Trophoblast cell (in vitro differentiated cells and primary cell): ENCODE data around the gene CCDC24.

Source experiments
- DNase-seq, 2 donors: peaks; one replicate each; pipeline ENCODE4 v3.0.0-alpha.2; 2016
- H2AFZ ChIP-seq: 2 replicates; pipeline ENCODE4 v1.6.1; 2013; ENCODE audit warnings: low read length, moderate library complexity, mild to moderate bottlenecking; ENCODE audit not compliant: insufficient read depth, poor library complexity
- H2AK5ac ChIP-seq: 2 replicates; pipeline ENCODE4 v1.6.1; 2013; ENCODE audit warnings: mild to moderate bottlenecking, low read length
- H2BK120ac ChIP-seq: 2 replicates; pipeline ENCODE4 v1.6.1; 2013; ENCODE audit warnings: low read length, mild to moderate bottlenecking, moderate library complexity; ENCODE audit not compliant: insufficient read depth, poor library complexity
- H2BK12ac ChIP-seq: 2 replicates; pipeline ENCODE4 v1.6.1; 2013; ENCODE audit warnings: mild to moderate bottlenecking, low read length, moderate library complexity
- H2BK5ac ChIP-seq: 2 replicates; pipeline ENCODE4 v1.6.1; 2013; ENCODE audit warnings: low read length, low read depth, moderate library complexity, mild to moderate bottlenecking; ENCODE audit not compliant: poor library complexity
- H3K14ac ChIP-seq: 2 replicates; pipeline ENCODE4 v1.6.1; 2013; ENCODE audit warnings: mild to moderate bottlenecking, low read length
- H3K18ac ChIP-seq: 2 replicates; pipeline ENCODE4 v1.6.1; 2013; ENCODE audit warnings: mild to moderate bottlenecking, low read length
- H3K23ac ChIP-seq: 2 replicates; pipeline ENCODE4 v1.6.1; 2013; ENCODE audit warnings: low read length
- H3K27ac ChIP-seq: 2 replicates; pipeline ENCODE4 v1.5.1; 2013; ENCODE audit warnings: low read depth, mild to moderate bottlenecking, inconsistent platforms, low read length, moderate library complexity
- H3K27me3 ChIP-seq: 2 replicates; pipeline ENCODE4 v1.6.1; 2013; ENCODE audit warnings: inconsistent platforms, mild to moderate bottlenecking, low read length, moderate library complexity; ENCODE audit not compliant: insufficient read depth
- H3K36me3 ChIP-seq, 2 experiments: 1 replicate in 1 of 2; 2 replicates in 1 of 2; pipeline ENCODE4 v1.6.1; 2013; ENCODE audit warnings: low read length in 2 of 2, mild to moderate bottlenecking in 2 of 2, moderate library complexity in 1 of 2; ENCODE audit not compliant: insufficient read depth in 2 of 2, control insufficient read depth in 1 of 2
- H3K4ac ChIP-seq: 2 replicates; pipeline ENCODE4 v1.6.1; 2013; ENCODE audit warnings: low read depth, mild to moderate bottlenecking, low read length, moderate library complexity
- H3K4me1 ChIP-seq, 2 experiments: 1 replicate in 1 of 2; 2 replicates in 1 of 2; pipeline ENCODE4 v1.6.1; 2013; ENCODE audit warnings: low read length in 2 of 2, mild to moderate bottlenecking in 2 of 2, moderate library complexity in 1 of 2; ENCODE audit not compliant: insufficient read depth in 2 of 2, control insufficient read depth in 1 of 2
- H3K4me2 ChIP-seq: 2 replicates; pipeline ENCODE4 v1.6.1; 2013; ENCODE audit warnings: inconsistent platforms, mild to moderate bottlenecking, low read length, moderate library complexity
- H3K4me3 ChIP-seq: 2 replicates; pipeline ENCODE4 v1.5.1; 2013; ENCODE audit warnings: mild to moderate bottlenecking, low read depth, low read length, inconsistent platforms
- H3K79me1 ChIP-seq: one replicate; pipeline ENCODE4 v1.6.1; 2013; ENCODE audit warnings: low read length
- H3K79me2 ChIP-seq: 2 replicates; pipeline ENCODE4 v1.6.1; 2013; ENCODE audit warnings: low read length, mild to moderate bottlenecking; ENCODE audit not compliant: control insufficient read depth, insufficient read depth, poor library complexity
- H3K9ac ChIP-seq: 2 replicates; pipeline ENCODE4 v1.6.1; 2013; ENCODE audit warnings: mild to moderate bottlenecking, low read length
- H3K9me3 ChIP-seq: 2 replicates; pipeline ENCODE4 v1.6.1; 2013; ENCODE audit warnings: low read depth, mild to moderate bottlenecking, control low read depth, inconsistent platforms, low read length; ENCODE audit not compliant: insufficient read depth
- H4K12ac ChIP-seq: 2 replicates; pipeline ENCODE4 v1.6.1; 2013; ENCODE audit warnings: low read depth, mild to moderate bottlenecking, low read length, moderate library complexity
- H4K8ac ChIP-seq: 2 replicates; pipeline ENCODE4 v1.6.1; 2013; ENCODE audit warnings: low read depth, mild to moderate bottlenecking, low read length, moderate library complexity
- H4K91ac ChIP-seq: one replicate; pipeline ENCODE4 v1.6.1; 2013; ENCODE audit warnings: low read depth, mild to moderate bottlenecking, low read length, moderate library complexity
- WGBS: extraction: QIAGEN DNeasy Blood & Tissue Kit; methylation state at CpG from one replicate; pipeline ENCODE4 v1.1.7; 2013; ENCODE audit warnings: missing lambda C conversion rate; ENCODE audit not compliant: insufficient read length, insufficient coverage; ENCODE audit errors: extremely low coverage; 5-methylcytosine and 5-hydroxymethylcytosine counted together

The CCDC24 gene

DNA sequence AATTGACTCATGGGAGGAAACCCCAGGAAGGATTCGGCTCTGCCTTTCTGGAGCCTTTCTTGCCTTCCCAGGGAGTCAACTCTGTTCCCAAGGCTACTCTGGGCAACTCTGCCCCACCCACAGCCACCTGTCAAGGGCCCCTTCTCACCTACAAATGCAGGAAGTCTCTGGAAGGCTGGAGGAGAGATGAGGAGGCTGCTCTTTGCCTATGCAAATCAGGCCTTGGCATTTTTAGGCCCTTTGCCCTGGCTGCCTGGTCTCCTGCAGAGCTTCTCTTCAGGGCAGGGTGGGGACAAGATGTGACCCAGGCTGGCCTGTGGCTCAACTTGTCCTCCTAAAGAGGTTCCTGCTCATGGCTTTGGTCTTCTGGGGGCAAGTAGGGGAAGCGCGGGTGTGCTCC lies 34.4 kb downstream of the CCDC24 start:
- no peaks in the 10 kb centered on the region for H3K27me3 ChIP-seq
- H4K91ac ChIP-seq, result no peak overlapping the region
- H3K4me2 ChIP-seq, result no peak overlapping the region
- peaks cover 10% of the 10 kb centered on the region for H3K79me1 ChIP-seq
- no peak overlapping the region for H3K4ac ChIP-seq
- no peak overlapping the region for H3K23ac ChIP-seq
- H2BK5ac ChIP-seq, result no peak overlapping the region
- no peak overlapping the region for H2AFZ ChIP-seq
- H3K9ac ChIP-seq, result no peak overlapping the region
- H3K79me2 ChIP-seq, result peaks cover 5% of the 10 kb centered on the region
- H2AK5ac ChIP-seq, result no peak overlapping the region
- H4K8ac ChIP-seq, result no peak overlapping the region
- no peaks in the 10 kb centered on the region for H3K36me3 ChIP-seq
- no peak overlapping the region for H3K27ac ChIP-seq
- no peaks in the 10 kb centered on the region for H3K9me3 ChIP-seq
- no peak overlapping the region for H2BK120ac ChIP-seq
- no CpG with 5 or more reads among the region's 3 CpGs for WGBS
- H3K18ac ChIP-seq, result no peak overlapping the region
- H3K14ac ChIP-seq, result no peak overlapping the region
- no peak for DNase-seq
- peaks cover 3 to 5% of the 10 kb centered on the region in 2 experiments for H3K4me1 ChIP-seq
- no peak overlapping the region for H2BK12ac ChIP-seq
- no peak overlapping the region for H3K4me3 ChIP-seq
- no peak overlapping the region for H4K12ac ChIP-seq

DNA sequence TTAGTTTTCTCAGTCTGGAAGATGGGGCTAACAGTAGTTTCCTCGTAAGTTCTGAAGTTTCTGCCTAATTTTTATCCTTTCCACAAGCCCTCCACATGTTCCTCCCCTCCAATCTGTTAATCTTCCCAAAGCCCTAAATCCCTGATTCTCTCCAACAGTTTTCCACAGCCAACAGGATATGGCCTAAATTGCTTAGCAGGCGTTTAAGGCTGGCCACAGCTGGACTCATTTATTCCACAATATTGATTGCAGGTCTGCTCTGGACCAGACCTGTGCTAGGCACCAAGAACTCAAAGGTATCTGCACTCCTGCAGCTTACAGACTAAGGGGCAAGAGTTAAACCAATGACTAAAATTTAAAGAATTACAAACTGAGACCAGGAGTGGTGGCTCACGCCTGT lies 35.9 kb downstream of the CCDC24 start:
- Histone ChIP-seq H2AK5ac (no peak overlapping the region), H3K9me3 (no peaks in the 10 kb centered on the region), H3K36me3 (no peaks in the 10 kb centered on the region), H4K8ac (no peak overlapping the region), H3K23ac (no peak overlapping the region), H3K9ac (no peak overlapping the region), H3K79me2 (peaks cover 5% of the 10 kb centered on the region), H3K4me3 (no peak overlapping the region), H4K91ac (no peak overlapping the region), H3K4ac (no peak overlapping the region), H3K14ac (no peak overlapping the region), H3K27ac (no peak overlapping the region), H2AFZ (no peak overlapping the region), H3K79me1 (peaks cover 15% of the 10 kb centered on the region), H3K4me2 (no peak overlapping the region), H3K18ac (no peak overlapping the region), H4K12ac (no peak overlapping the region), H3K4me1 (peaks cover 10 to 13% of the 10 kb centered on the region in 2 experiments), H2BK12ac (no peak overlapping the region), H2BK120ac (no peak overlapping the region), H3K27me3 (no peaks in the 10 kb centered on the region), H2BK5ac (no peak overlapping the region)
- no CpG with 5 or more reads among the region's 3 CpGs for WGBS
- no peak for DNase-seq

DNA sequence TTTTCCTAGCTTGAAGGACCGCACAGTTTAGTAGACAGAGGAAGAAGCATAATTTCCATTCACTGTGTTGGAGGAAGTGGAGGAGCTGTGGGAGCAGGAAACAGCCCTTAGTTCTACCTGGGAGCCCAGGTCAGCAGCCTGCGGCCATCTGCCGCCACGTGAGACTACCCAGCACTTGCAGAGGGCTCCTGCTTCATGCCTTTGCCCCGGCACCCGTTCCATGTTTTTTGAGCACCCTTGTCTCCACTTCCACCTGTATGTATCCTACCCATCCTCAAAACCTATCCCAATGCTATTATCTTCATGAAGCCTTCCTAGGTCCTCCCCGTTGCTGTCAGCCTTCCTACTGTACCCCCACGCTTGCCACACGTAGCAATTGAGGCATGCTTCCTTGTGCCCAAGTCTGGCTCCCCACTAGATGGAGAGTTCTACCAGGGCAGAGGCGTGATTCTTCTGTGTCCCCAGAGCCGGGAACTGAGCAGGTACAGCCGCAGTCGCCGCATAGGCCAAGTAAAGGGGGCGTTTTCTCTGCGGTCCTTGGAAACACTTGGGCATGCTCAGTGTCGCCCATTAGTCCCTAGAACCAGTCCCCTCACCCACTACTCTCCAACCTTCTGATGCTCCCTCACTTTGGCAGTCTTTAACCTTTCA lies 38.0 kb downstream of the CCDC24 start:
- no peak overlapping the region for H2BK5ac ChIP-seq
- no peaks in the 10 kb centered on the region for H3K36me3 ChIP-seq
- H3K4me2 ChIP-seq, result peak overlapping the region; percentile 99
- peak overlapping the region; percentile 20 for H3K9ac ChIP-seq
- H4K12ac ChIP-seq, result no peak overlapping the region
- H3K27me3 ChIP-seq, result no peaks in the 10 kb centered on the region
- H2AK5ac ChIP-seq, result no peak overlapping the region
- peak overlapping the region; percentile 1 for H2BK120ac ChIP-seq
- peak overlapping the region; percentile 80 for H4K91ac ChIP-seq
- H2BK12ac ChIP-seq, result no peak overlapping the region
- H4K8ac ChIP-seq, result peak overlapping the region; percentile 27
- H3K14ac ChIP-seq, result no peak overlapping the region
- peaks cover 5% of the 10 kb centered on the region for H3K79me2 ChIP-seq
- H2AFZ ChIP-seq, result peak overlapping the region; percentile 48
- H3K18ac ChIP-seq, result peak overlapping the region; percentile 15
- H3K4ac ChIP-seq, result no peak overlapping the region
- H3K9me3 ChIP-seq, result no peaks in the 10 kb centered on the region
- no peak overlapping the region for H3K23ac ChIP-seq
- H3K4me1 ChIP-seq, result peaks cover 15 to 21% of the 10 kb centered on the region in 2 experiments
- peak overlapping the region; percentile 67 for H3K4me3 ChIP-seq
- WGBS, result no CpG with 5 or more reads among the region's 17 CpGs
- no peak overlapping the region for H3K27ac ChIP-seq
- no peak for DNase-seq
- H3K79me1 ChIP-seq, result peaks cover 15% of the 10 kb centered on the region

DNA sequence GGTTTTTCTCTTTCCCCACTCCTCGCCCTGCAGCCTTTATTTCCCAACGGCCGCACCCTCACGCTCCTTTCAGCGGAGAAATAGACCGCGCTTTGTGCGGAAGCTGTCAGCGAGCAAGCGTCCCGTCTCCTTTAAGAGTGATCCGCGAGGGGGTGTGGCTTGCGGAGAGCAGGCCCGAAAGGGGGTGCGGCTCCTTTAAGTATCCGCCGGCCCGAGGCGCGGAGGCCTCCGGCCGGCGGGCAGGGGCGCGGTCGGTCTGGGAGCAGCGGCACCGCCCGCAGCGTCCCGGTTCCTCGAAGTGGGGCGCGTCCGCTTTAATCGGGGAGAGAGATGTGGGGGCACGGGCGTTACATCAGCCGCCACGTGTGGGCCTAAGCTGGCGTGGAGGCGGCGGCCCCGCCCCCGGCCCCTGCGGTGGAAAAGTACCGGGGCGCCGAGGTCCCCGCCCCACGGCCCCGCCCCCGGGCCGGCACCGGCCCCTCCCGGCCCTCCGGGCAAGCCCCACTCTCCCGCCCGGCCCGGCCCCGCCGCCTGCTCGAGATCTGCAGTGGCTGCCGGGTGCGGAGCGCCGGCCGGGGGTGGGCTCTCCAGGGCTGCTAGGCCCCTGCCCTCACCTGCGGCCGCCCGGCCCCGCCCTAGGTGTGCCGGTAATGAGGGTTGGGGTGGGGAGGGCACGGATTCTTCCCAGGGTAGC lies 38.7 kb downstream of the CCDC24 start:
- Histone ChIP-seq H3K79me2 (peaks cover 5% of the 10 kb centered on the region), H3K18ac (peak overlapping the region; percentile 89), H3K4me1 (peaks cover 15 to 21% of the 10 kb centered on the region in 2 experiments), H3K79me1 (peaks cover 15% of the 10 kb centered on the region), H3K14ac (peak overlapping the region; percentile 84), H3K4ac (no peak overlapping the region), H3K36me3 (no peaks in the 10 kb centered on the region), H2BK120ac (peak overlapping the region; percentile 81), H2BK12ac (peak overlapping the region; percentile 72), H3K27ac (peak overlapping the region; percentile 47), H3K9me3 (no peaks in the 10 kb centered on the region), H4K8ac (peak overlapping the region; percentile 85), H2BK5ac (peak overlapping the region; percentile 47), H3K4me2 (peak overlapping the region; percentile 99), H3K9ac (peak overlapping the region; percentile 75), H2AFZ (peak overlapping the region; percentile 69), H3K4me3 (peak overlapping the region; percentile 80), H4K91ac (peak overlapping the region; percentile 80), H4K12ac (peak overlapping the region; percentile 49), H2AK5ac (no peak overlapping the region), H3K23ac (no peak overlapping the region), H3K27me3 (no peaks in the 10 kb centered on the region)
- peak; percentile 79 to 84 for DNase-seq
- WGBS, result no CpG with 5 or more reads among the region's 75 CpGs
